Cardiac septum (tissue), 1 donor: ENCODE results near the gene GNAZ. TPM values are rescaled to one million over a fixed set of nuclear protein-coding genes. Genes with fewer than 3 reads are reported as not detected.

Experiments used
- DNase-seq: peaks from one replicate; pipeline ENCODE4 v3.0.0-alpha.2; 2020; ENCODE audit warnings: low spot score
- intact Hi-C: fragments of 100-400 bp; cut with DNase I; formaldehyde crosslinking; loops from one replicate; pipeline ENCODE4 v1.14.0; 2022
- total RNA-seq: library from RNA; stranded (reverse); fragmentation: NEBNext Ultra II Directional; extraction: Animal tissue kit (Norgen Biotek cat#: 25700); gene quantifications from one replicate; pipeline ENCODE4 v1.2.1, GENCODE V29; 2021
- donor health status: DM: no; HTN: no; CAD: no.

Gene GNAZ
- total RNA-seq, 1 donor from 2014 or later, result 2.2 TPM

GRCh38 chr22:23073526-23074229, 3.4 kb downstream of the GNAZ start:
- DNase-seq, result peak; percentile 7
- intact Hi-C loops, result no loop called here

DNA sequence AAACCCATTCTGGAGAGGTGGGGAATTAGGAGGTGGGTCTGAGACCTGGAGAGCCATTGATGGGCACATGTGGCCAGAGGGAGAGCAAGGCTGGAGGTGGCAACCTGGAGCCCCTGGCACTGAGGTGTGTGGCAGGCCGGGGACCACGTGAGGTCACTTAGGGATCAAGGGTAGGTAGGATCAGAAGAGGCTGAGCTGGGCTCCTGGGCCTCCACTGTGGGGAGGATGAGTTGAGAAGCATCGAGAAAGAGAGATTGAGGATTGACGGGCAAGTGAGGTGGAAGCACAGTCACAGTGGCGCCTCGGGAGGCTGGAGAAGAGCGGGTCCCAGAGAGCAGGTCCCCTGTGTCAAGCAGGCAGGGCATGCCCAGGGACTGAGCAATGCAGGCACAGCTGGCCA, 4.1 kb downstream of the GNAZ start:
- intact Hi-C loops, result no loop called here
- DNase-seq, result no peak

GRCh38 chr22:23075050-23075449, 4.7 kb downstream of the GNAZ start:
- no peak for DNase-seq
- intact Hi-C loops, result no loop called here

DNA sequence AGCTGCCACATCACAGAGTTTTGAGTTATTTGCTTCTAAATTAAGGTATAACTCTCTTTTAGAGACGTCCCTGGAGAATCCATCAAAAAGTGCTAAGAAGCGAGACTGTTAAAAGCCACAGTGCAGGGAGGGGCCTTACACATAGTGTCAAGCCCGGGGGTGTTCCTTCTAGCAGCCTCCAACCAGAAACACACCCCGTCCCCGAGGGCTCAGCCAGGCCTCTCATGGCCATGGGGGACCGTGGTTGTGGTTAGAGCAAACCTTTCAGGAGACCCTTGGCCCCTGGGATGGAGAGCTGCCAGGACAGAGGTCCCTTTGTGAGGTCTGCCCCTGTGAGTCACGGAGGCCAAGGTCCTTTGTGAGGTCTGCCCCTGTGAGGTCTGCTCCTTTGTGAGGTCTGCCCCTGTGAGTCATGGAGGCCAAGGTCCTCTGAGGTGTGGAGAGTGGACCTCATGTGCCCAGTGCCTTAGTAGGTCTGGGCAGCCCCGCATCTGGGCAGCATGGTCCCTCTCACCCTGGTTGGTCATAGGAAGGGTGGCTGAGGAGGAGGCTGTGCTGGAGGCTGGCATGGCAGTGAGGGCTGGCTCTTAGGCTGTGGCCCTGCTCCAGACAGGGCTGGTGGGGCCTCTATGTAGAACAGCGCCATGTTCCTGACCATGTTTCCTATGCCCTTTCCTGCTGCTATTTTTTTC, 5.4 kb downstream of the GNAZ start:
- intact Hi-C loops, result no loop called here
- DNase-seq, result no peak

DNA sequence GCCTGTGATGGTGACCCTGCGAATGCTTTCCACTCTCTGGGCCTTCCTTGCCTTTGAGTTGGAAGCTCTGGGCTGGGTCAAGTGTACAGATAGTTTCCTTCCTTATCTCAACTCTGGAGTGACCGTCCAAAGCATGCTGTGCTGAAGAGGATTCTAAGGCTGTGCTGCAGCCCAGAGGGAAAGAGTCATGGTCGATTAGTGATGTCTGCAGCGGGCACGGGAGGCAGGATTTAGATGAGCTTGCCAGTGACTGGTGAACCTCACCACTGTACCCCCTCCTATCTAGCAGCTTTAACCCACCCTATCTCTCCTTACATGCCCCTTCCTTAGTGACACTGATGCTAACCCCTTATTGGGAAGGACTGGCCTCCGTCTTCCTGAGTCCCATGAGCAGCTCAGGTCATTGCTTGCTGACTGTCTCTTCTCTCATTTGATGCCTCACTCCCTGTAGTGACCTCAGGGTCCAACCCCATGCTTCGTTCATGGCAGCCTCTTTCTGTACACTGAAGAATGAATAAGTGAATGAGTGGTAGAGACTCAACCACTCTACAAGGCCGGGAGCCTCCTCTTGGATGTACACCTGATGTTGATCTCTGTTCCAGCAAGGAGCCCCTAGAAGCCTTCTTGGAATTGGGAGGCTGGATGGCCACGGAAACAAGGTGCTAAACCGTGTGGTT, 6.7 kb downstream of the GNAZ start:
- intact Hi-C loops, result no loop called here

GRCh38 chr22:23077627-23078461, 7.5 kb downstream of the GNAZ start:
- intact Hi-C loops, result no loop called here

More for the DNA sequence above, 6.7 kb downstream of the GNAZ start:
- DNase-seq, result no peak

DNA sequence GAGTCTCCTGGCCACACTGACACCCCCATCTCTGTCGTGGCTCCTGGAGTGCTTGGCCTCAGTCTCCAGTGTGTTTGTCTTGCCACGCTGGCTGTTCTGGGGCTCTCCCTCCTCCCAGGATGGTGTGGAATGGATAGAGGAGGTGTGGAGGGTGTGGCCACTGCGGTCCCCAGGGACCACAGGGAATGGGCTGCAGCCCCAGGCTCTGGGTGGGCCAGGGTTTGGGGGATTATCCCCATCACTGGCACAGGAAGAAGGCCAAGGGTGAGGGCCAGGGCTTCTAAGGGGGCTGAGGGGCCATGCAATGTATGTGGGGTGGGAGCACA, 8.1 kb downstream of the GNAZ start:
- intact Hi-C loops, result no loop called here
- DNase-seq, result no peak

More at GRCh38 chr22:23077627-23078461, 7.5 kb downstream of the GNAZ start:
- DNase-seq, result no peak

GRCh38 chr22:23079240-23079768, 9.0 kb downstream of the GNAZ start:
- no peak for DNase-seq
- intact Hi-C loops, result no loop called here

GRCh38 chr22:23079814-23080521, 9.6 kb downstream of the GNAZ start:
- intact Hi-C loops, result no loop called here
- no peak for DNase-seq

DNA sequence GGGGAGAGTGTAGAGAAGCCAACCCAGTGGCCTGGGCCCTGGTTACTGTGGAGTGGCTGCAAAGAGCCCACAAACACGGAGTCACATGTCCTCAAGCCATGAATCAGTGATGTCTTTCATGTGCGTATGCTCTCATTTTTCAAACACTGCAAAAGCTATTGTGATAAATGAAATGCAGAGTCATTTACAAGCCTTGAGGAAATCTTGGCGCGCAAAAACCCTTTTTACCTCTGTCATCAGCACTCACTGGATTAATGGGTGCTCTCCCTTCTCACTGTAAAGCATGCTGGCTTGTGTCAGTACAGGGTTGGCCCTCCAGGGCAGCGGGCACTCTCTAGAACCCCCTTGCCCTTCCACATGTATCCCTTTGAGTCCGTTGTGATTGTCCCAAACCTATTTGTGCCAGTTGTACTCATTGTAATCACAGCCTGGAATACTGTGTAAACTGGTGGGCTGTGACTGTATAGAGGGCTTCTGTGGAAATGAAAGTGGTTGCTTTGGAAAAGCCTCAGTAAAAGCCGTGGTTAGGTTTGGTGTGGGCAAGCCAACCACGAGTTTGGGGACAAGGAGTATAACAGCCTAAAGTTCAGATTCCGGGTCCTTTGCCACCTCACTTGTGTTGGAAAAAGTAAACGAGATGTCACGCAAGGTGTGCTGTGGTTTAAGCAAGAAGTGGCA, 10.4 kb downstream of the GNAZ start:
- DNase-seq, result no peak
- intact Hi-C loops, result no loop called here

DNA sequence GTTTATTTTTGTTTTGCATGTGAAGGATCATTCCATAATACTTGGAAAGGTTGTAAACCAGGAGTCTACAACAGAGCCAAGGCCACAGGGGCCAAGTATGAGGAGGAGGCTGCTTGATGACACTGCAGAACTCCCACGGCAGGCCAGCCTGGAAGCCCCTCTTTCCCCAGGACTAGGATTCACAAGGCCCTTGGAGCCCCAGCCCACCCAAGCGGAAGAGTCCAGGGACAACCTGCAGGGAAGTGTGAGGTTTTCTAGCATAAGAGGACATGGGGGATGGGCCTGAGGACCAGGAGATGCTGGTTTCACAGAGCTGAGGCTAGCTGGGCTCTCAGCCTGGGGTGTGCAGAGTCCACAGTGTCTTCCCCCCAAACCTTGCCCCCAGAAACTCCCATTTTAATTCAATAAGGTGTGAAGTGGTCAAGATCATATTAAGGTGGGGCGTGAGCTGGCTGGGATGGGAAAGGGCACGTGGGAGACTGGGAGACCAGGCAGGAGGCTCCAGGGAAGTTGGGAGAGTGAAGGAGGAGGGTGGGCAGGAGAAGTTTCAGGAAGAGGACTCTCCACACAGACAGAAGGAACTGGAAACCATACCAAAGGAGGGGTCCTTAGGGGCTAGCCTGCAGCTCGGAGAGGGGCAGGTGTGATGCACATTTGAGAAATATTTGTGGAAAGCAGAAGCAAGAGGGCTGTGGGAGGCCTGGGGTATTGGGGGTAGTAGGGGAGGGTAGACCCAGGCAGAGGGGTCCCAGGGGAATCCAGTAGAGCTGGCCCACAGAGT, 12.4 kb downstream of the GNAZ start:
- intact Hi-C loops, result no loop called here
- no peak for DNase-seq

- intact Hi-C loops, result no loop called here
- DNase-seq, result no peak
Observed at GRCh38 chr22:23083315-23084021, 13.1 kb downstream of the GNAZ start.

DNA sequence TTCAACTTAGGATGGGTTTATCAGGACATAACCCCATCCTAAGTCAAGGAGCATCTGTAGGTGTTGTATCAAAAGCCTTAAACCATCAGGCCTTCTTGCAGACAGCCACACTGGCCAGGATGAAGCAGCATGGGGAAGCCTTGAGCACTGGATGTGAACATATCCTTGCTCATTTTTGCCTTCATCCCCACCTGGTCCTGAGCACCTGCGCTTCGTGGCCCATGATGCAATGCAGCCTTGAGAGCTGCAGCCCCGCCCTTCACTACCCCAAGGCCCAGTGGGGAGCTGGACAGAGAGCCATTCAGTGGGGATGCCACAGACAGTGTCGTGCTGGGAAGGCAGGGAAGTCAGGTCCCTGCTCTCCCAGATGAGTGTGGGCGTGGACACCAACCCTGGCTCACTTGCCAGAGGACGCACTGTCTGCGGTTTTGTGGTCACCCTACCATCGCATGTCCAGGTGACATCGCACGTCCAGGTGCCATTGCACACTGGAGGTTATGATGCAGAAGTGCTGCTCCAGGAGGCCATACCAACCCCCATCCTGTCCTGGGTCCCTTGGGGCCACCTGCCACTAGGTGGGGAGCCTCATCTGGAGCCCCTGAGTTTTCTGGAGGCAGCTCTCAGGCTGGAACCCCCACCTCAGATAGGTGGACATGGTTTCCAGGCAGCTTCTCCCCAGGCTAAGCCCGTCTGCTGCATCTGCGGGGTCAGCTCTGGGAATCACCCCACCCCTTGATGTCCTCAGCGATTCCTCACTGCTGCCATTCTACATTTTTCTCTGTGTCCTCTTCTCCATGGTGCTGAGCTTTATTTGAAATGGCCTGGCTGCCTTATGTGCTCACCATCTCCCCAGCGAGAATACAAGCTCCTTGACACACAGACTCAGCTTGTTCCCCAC, 14.4 kb downstream of the GNAZ start:
- intact Hi-C loops, result no loop called here
- DNase-seq, result no peak

DNA sequence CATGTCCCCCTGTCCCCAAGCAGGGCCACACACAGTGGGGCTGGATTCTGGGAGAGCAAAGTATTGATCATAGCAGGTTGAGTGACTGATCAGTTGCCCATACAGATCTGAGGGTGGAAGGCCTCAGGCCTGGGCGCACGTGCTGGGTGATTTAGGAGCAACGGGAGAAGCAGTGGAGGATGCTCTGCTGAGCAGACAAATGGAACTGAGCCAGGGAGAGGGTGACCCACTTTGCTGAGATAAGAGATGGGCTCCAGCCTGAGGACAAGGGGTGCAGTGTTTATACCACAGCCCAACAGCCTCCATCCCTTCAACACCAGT, 15.0 kb downstream of the GNAZ start:
- DNase-seq, result no peak
- intact Hi-C loops, result no loop called here

- DNase-seq, result no peak
- intact Hi-C loops, result no loop called here
Observed at GRCh38 chr22:23085785-23086184, 15.5 kb downstream of the GNAZ start.

- intact Hi-C loops, result no loop called here
- no peak for DNase-seq
Observed at GRCh38 chr22:23086263-23086662, 15.9 kb downstream of the GNAZ start.

DNA sequence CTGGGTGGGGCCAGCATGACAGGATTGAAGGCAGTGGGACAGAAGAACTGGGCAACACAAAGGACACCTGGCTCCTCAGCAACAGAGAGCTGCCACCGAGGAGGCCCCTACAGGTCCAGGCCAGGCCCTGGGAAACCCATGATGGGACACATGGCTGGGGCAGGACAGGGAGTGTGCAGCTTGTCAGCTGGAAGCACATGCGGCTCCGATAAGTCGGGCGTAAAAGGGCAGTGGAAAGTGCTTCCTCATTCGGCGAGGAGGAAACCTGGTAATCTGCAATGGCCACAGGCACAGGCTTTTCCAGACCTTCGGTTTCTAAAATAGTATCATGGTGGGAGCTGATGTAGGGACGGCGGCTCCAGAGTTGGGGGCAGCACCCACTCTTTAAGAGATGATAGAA, 16.5 kb downstream of the GNAZ start:
- intact Hi-C loops, result no loop called here

More for the DNA sequence above, 16.5 kb downstream of the GNAZ start:
- no peak for DNase-seq
